ENCODE measurements around the gene PLA2G4C.
A peak's percentile ranks its signal among the peaks of the same experiment; 100 is the strongest.

PLA2G4C gene, protein sequence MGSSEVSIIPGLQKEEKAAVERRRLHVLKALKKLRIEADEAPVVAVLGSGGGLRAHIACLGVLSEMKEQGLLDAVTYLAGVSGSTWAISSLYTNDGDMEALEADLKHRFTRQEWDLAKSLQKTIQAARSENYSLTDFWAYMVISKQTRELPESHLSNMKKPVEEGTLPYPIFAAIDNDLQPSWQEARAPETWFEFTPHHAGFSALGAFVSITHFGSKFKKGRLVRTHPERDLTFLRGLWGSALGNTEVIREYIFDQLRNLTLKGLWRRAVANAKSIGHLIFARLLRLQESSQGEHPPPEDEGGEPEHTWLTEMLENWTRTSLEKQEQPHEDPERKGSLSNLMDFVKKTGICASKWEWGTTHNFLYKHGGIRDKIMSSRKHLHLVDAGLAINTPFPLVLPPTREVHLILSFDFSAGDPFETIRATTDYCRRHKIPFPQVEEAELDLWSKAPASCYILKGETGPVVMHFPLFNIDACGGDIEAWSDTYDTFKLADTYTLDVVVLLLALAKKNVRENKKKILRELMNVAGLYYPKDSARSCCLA

DNA sequence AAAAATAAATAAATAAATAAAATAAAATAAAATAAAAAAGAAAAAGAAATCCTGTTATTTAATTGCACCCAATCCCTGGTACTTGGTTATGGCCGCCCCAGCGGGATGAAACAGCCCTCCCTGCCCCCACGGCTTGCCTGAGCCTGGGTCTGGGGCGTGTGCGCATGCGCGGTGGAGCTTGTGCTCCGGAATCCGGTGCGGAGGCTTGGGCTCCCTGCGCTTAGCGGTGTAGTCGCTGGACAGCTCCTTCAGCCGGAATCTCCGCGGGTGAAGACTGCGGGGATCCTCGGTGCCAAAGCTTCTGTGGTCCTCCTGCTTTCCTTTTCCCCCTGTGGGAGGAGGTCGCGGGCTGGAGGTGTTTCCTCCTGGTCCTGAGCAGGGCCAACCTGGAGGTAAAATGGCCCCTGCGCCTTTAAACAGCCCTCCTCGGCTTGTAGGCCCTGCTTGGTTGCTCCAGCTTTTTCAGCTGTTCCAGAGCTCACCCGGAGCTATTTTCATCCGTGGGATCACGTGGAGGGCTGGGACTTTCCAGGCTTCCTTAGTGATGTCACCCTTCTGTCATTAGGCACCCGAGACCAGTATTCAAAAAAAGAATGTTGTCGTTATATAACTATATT, at the start of gene PLA2G4C:
PLA2G4C (minus strand) TSS at position 468 of the 617 bp plus-strand sequence. CDS start 4,288 bp downstream, outside the sequence.
- peak; percentile 88 to 89 for DNase-seq

DNA sequence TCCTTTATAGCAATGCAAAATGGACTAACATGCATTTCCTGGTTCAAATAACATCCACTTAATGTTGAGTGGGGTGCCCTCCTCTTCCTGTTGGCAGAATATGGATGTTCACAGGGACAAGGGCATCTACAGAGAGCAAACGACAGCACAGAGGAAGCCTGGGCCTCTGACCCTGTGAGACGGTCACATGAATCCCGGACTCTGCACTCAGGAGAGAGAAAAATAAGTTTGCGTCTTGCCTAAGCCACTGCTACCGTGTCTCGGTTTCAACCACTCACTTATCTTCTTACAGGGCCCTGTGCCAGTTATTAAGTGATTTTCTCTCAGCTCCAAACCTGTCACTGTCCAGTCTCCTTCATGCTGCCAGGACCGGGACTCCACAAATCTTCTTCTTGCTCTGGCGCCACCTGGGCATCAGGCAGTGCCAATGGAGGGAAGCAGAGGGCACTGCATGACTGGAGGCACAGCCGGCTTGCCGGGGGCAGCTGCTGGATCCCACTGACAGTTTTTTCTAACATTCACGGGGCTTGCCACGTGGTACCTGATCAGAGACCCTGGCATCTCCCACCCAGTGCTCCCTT, 47.7 kb upstream of the PLA2G4C start:
- DNase-seq = no peak

DNA sequence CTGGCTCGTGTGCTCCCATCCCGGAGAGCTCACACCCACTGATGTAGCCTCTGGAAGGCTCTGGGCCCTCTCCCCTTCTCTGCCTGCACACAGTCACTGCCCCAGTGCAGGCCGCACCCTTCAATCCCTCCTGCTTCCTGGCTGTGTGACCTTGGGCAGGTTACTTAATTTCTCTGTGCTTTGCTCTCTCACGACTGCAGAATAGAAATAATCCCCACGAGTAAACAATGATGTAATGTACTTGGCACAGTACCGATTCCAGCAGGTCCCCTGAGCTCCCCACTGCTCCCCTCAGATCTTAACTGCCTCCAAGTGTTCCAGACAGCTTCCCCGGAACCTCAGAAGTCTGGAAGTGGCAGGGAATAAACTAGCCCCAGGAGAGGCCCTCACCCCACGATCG, 43.4 kb upstream of the PLA2G4C start:
- no peak for DNase-seq

DNA sequence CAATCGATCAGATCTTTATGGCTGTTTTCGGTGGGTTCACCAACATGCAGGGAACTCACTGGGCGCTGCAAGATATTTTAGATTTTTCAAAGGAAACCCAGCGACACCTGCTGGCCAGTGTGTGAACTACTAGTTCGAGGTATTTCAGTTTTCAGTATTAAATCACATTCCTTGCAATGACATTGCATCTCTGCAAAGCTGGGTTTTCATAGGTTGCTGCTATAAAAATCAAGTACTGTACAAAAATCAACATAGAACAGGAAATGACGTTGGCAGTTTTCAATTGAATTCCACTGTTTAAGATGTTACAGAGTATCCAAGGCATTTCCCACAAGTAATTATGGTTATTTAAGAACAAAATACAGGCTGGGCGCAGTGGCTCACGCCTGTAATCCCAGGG, 41.9 kb upstream of the PLA2G4C start:
- peak; percentile 24 to 43 for DNase-seq

DNA sequence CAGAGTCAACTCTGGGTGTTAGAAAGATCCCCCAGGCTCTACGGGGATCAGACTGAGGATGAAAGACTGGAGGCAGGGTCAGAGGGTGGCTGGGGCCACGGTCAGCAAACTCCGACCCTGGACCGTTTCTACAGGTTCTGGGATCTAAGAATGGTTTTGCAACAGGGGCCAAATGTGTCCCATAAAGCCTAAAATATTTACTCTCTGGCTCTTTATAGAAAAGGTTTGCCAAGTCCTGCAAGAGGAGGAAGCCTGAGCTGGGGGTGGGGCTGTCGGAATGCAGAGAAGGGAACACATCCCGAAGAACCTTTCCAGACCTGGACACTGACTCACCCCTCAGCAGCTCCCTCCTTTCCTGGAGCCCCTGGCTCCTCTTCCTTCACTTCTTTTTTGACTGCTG, 38.8 kb upstream of the PLA2G4C start:
- DNase-seq = no peak

DNA sequence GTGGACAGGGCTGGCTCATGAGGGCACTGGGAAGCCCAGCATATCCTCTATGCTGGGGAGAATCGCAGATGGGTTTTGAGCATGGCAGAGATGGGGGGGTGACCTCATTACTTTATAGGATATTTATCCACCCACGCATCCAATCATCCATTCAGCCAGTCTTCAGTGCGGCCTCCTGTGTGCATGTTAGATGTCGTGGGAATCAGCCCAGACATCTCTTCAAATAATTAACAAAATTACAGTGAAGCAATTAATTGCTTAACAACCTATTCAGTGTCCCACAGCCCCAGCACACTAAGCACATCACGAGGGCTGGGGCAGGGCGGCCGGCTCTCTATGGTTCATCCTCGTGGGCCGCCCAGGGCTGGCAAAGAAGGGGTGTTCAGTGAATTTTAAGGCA, 38.0 kb upstream of the PLA2G4C start:
- DNase-seq = no peak

DNA sequence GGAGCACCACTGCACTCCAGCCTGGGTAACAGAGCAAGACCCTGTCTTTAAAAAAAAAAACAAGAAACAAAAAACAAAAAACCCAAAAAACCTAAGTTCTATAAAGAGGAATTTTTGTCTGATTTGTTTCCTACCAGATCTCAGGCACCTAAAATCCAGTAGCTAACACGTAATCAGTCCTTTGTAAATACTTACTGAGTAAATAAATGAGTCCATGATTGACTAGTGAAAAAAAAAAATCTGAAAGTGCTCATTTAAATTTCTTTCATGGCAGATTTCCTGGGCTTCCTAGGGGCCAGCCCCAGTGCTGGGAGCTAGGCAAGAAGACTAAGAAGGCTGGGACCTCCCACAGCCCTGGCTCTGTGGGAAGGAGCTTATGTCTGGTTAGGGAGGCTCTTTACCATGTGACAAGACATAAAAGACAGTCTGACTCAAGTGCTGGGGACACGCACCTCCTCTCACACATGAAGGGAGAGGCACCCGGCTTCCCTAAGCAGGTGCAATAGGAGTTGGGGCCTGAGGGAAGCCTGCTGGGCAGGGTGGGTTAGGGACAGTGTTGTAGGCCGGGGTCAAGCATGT, 37.1 kb upstream of the PLA2G4C start:
- no peak for DNase-seq

DNA sequence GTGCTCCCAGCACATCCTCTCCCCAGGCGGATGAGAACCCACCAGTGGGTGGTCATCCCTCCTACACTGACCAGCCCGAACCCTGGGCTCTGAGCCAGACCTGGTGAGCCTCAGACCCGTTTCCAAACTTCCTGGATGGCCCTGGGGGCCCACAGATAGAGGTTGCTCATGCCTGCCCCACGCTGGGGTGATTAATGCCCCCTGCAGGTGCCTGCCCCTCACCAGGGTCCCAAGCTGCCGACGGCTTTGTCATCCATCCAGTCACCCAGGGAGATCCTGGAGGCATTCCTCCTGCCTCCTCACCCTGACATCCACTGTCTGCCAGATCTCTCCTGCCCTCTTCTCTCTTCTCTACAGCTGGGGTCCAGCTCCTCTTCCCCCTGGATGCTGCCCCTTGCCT, 28.4 kb upstream of the PLA2G4C start:
- no peak for DNase-seq

DNA sequence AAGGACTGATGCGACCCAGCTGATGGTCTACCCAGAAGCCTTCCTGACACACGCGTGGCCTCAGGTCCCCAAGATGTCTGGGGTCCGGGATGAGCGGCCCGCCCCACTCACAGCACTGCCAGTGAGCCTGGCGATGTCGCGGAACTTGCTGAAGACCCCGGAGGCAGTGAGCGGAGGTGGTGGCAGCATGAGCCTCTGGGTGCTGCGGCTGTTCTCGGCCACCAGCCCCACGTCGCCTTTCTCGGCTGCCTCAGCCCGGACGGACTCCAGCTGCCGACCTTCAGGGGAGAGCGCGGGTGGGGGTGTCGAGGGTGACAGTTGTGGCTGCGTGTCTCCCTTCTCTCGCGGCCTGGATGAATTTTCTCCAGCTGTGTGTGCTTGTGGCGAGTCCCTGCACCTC, 26.8 kb upstream of the PLA2G4C start:
- no peak for DNase-seq

DNA sequence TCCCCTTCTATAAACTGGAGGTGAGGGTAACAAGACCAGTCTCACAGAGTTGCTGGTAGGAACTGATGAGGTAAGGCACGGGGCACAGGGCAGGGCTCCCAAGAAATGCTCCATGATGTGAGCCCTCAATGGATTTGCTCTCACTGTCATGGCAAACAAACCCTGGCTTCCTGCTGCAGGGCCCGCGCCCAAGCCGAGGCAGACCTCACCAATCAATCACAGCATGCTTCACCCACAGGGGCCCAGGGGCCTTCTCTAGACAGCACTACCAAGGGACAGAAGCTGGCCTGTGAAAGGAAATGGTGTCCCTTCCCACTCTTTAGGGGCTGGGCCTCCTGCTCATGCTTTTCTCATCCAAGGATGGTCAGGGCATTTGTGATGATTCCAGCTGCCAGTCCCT, 25.9 kb upstream of the PLA2G4C start:
- no peak for DNase-seq

DNA sequence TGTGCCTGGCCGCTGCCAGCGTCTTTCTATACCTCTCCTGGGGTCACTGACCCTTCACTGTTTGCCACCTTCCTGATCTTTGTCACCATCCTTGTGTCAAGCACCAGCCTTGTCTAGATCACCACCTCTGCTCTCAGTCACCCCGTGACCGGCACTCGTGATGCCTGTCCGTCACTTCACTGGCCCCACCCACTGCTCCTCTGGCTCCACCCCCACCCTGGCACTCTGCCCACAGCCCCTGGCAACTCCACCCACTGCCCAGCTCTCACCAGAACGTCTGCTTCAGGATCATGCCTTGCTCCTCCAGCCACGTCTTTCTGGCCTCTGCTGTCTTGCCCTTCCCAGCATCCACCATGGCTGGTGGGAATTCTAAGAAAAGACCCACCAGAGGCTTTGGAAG, 24.8 kb upstream of the PLA2G4C start:
- no peak for DNase-seq

DNA sequence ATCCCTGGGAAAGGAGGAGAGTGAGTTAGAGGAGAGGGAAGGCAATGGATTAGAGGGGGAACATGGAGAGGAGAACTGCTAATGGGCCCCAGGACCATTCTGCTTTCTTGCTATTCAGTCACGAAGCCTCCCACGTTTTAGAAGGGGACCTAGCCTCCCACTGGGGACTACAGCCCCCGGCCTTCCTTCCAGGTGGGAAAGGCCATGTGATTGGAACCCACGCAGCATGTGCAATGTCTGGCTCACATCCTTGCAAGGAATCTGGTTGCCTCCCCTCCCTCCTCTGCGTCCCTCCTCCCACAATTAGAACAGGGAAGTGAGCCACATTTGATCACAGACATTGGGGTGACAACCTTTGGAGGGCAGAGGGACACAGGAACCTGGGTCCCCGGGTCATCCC, 22.5 kb upstream of the PLA2G4C start:
- DNase-seq = no peak

DNA sequence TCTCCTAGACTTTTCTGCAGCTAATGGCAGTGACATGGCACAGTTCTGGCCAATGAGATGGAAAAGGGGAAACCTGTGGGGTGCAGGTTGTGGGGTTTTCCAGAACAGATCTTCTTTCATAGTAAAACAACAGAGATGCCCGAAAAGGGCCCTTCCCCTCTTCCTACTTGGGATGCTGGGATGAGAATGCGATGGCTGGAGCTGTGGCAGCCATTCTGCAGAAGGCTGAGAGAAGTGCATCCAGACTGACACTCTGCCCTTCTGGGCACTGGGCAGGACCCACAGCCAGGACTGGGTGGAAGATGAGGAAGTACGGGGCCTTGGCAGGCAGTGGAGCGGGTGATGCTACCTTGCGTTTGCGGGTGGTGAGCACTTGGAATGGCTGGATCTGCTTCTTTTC, 16.9 kb upstream of the PLA2G4C start:
- no peak for DNase-seq

DNA sequence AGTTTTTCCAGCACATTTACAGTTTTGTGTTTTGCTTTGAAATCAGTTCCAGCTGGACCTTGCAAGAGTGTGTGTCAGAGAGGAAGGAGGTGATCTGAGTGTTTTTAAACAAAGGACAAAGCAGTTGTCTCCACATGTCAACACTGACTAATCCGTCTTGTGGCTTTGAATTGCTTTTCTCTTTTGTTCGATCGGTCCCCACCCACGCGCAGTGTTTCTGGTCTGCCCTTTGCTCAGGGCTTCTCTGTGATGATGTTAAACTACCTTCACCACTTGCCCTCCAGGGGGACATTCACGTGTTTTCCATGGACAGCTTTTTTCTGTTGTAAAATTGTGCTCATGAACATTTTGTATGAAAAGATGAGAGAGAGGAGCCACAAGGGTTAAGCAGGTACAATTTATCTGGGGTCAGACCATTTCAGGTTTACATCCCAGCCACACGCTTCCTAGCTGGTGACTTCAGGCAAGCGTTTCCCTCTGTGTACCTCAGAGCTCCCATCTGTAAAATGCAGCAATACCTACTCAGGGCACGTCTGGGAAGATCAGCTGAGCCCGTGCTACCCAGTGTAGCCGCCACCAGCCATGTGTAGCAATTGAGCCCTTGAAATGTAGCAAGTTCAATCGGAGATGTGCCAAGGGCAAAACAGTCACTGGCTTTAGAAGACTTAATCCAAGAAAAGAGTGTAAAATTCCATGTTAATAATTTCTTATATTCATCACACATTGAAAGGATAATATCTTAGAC, 13.5 kb upstream of the PLA2G4C start:
- no peak for DNase-seq

DNA sequence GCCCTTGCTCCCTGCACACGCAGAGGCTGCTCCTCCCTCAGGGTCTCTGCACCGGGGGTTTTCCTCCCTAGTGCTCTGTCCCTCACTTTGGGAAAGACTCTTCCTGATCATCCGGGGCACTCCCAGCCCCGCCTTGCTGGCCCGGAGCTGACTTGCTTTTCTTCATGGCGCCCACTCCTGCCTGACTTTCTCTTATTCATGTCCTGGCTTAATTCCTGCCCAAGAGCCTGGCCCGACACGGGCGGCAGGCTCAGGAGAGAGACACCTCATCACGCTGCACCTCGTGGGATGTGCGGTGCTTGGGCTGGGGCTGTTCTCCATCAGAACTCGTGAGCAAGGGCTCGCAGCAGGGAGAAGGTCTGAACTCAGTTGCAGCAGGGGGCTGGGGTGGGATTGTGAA, 11.8 kb upstream of the PLA2G4C start:
- DNase-seq = no peak

DNA sequence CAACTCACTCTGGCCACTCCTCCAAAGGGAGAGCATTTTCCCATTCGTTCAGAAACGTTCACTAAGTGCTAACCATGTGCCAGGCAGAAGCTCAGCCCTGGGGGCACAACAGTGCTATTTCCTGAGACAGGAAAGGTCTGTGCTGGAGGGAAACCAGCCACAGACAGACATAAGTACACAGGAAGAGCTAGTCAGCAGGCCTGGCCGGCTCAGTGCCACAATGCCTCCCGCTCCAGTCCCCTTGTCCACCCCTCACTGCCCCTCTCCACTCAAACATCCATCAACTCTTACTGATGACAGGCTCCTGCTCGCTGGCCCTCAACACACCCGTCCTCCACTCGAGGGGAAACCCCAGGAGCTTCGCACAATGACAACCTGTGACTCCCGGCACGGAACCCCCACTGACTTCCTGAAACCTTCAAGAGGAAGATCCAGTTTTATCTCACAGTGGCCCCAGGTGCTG, 11.3 kb upstream of the PLA2G4C start:
- DNase-seq = no peak

DNA sequence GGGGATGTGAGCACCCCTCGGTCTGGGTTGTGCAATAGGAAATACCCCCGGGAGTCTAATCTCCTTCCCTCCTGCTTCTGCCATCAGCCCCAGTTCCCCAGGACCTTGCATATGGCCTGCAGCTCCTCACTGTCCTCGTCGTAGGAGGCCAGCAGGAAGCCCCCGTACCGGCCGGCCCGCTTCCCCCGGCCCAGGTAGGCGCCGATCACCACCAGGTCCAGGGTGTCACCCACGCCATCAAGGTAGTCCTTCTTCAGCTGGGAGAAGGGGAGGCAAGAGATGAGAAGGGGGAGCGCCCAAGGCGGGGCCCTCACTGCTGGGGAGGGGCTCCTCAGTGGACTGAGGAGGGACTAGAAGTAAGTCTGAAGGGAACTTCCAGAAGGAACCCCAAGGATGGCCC, 10.4 kb upstream of the PLA2G4C start:
- DNase-seq = no peak

DNA sequence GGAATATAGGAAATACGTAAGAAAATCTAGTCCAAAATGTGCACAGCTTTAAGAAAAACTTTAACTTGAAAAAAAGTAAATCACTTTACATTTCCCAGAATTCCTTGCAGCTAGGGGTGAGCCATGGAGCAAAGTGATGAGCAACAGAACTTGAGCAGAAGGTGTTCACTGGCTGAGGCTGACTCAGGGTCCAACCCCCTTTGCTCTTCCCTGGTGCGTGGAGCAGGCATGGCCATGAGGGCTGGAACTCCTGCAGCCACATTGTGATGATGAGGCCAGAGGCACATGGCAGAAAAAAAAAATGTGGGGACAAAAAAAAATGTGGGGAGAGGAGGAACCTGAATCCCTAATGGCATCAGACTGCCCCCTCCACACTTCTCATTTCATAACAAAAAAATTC, 9.9 kb upstream of the PLA2G4C start:
- DNase-seq = no peak

DNA sequence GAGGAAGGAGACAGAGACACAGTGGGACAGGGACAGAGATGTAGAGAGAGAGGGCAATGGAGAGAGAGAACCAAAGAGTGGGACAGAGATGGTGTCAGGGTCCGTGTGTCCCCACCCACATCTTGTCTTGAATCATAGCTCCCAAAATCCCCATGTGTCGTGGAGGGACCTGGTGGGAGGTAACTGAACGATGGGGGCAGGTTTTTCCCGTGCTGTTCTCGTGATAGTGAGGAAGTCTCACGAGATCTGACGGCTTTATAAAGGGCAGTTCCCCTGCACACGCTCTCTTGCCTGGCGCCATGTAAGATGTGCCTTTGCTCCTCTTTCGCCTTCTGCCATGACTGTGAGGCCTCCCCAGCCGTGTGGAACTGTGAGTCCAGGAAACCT, 7.5 kb upstream of the PLA2G4C start:
- no peak for DNase-seq

DNA sequence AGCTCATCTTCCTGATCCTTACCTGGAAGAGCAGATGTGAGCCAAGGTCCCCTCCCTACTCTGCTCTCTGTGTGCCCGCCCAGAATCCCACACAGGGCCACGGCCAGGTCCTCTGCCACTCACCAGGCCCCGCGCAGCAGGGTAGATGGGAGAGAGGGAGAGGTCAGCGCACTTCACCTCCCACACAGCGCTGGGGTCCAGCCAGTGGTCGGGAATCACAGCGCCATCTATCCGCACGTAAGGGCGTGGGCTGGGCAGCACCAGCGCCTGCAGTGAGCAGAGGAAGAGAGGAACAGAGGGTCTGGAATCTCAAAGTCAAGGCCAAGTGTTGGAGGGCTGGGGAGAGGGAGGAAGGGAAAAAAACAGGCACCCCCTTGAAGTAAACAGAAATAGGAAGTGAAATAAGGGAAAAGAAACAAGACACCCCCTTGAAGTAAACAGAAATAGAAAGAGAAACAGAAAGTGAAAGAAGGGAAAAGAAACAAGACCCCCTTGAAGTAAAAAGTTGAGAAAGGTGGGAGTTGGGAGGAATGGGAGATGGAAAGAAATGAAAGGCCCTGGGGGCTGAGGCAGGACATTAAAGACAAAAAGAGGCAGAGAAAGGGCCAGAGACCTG, 7.0 kb upstream of the PLA2G4C start:
- no peak for DNase-seq

DNA sequence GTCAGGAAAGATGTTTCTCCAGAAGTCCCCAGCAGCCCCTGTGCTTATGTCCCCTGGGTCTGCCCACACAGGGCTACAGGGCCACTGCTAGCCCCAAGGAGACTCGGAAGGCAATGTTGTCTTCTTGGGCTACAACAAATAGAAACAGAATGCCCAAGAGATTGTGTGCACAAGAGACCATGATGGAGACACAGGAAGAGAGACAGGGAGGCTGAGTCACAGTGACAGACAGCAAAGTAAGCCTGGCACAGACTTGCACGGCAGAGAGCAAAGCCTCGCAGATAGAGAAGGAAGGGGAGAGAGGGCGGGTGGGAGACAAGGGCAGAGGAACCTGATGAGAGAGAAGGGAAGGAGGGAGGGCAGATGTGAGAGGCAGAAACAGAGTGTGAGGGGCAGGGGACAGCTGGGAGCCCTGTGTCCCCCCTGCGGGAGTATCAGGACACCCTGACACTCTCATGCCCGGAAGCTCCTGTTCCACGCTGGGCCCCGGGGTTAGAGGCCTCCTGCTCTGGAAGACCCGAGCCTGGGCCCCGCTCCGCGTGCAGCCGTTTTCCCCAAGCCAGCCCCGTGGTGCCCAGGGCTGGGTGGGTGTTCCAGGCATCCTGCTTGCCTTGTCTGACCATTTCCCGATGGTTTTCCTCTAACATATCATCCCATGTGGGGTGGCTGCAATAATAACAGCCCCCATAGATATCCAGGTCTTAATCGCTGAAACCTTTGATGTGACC, 2.7 kb upstream of the PLA2G4C start:
- DNase-seq = no peak

DNA sequence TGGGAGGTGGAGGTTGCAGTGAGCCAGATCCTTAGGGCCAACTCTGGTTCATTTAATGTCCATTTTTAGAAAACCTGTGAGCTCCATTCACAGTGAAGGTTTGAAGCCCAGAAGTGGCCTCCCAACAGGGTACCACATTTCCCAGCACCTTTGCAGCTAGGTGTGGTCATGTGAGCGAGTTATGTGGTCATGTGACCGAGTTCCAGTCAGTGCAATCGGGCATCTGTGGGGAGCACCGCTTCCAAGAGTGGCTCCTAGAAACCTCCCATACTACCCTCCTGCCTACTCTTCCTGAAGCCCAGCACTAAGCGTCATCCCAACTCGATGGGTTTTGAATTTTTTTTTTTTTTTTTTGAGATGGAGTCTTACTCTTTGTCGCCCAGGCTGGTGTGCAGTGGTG, 663 bp upstream of the PLA2G4C start:
- DNase-seq = no peak
